GM12865 (cell line): ENCODE data around the gene ACOX3.
"Not testable (repeated sequence)": the region's sequence is repeated elsewhere in the genome, so short reads cannot be mapped to it uniquely, and the experiment has no call there.

ENCODE experiments used
- DNase-seq: peaks from one replicate; pipeline ENCODE4 v3.0.0; 2010; ENCODE audit warnings: low read depth
- H3K4me3 ChIP-seq: 2 replicates; pipeline ENCODE4 v1.5.1; 2011; ENCODE audit warnings: mild to moderate bottlenecking, low read depth, low read length, control low read depth
- CTCF ChIP-seq: IDR thresholded peaks from 2 replicates; pipeline ENCODE4 v1.5.1; 2011; ENCODE audit warnings: low read length, control low read depth, low read depth, inconsistent platforms; ENCODE audit not compliant: insufficient read depth; ENCODE audit errors: missing control alignments

Gene ACOX3

GRCh38 chr4:8406887-8407286 is 33.6 kb downstream of the ACOX3 start:
- peak; percentile 14 for TF ChIP-seq CTCF
- H3K4me3 ChIP-seq, DNase-seq: not testable (repeated sequence)

GRCh38 chr4:8405516-8405875 is 35.0 kb downstream of the ACOX3 start:
- TF ChIP-seq CTCF: no peak
- no peak overlapping the region for H3K4me3 ChIP-seq
- no peak for DNase-seq

- TF ChIP-seq CTCF: no peak
- no peak overlapping the region for H3K4me3 ChIP-seq
- no peak for DNase-seq
Observed at GRCh38 chr4:8404791-8405515, 35.6 kb downstream of the ACOX3 start.

- no peak for DNase-seq
- TF ChIP-seq CTCF: no peak
- no peak overlapping the region for H3K4me3 ChIP-seq
Observed at GRCh38 chr4:8403976-8404375, 36.5 kb downstream of the ACOX3 start.

- H3K4me3 ChIP-seq: no peak overlapping the region
- DNase-seq: peak; percentile 42
- peak; percentile 78 for TF ChIP-seq CTCF
Observed at GRCh38 chr4:8403173-8403753, 37.3 kb downstream of the ACOX3 start.

- DNase-seq: no peak
- TF ChIP-seq CTCF: no peak
- H3K4me3 ChIP-seq: no peak overlapping the region
Observed at GRCh38 chr4:8402640-8403039, 37.9 kb downstream of the ACOX3 start.

GRCh38 chr4:8402181-8402597 is 38.3 kb downstream of the ACOX3 start:
- H3K4me3 ChIP-seq: no peak overlapping the region
- TF ChIP-seq CTCF: no peak
- DNase-seq: no peak
